IMR-90 (cell line): ENCODE data around the gene RBM15B.

Source experiments
- CEBPB ChIP-seq: IDR thresholded peaks from 2 replicates; pipeline ENCODE4 v1.6.1; 2012; ENCODE audit warnings: low read depth, low read length, improper control_type of control experiment
- CHD1 ChIP-seq: IDR thresholded peaks from 2 replicates; pipeline ENCODE4 v1.6.1; 2012; ENCODE audit warnings: low read depth, low read length, improper control_type of control experiment
- ELK1 ChIP-seq: fragments of 150-350 bp; IDR thresholded peaks from 2 replicates; pipeline ENCODE4 v1.6.1; 2016; ENCODE audit warnings: low read depth, mild to moderate bottlenecking, low read length, moderate library complexity, borderline replicate concordance
- POLR2A ChIP-seq: IDR thresholded peaks from 2 replicates; pipeline ENCODE4 v1.6.1; 2012; ENCODE audit warnings: mild to moderate bottlenecking, low read depth, low read length
- RFX5 ChIP-seq: IDR thresholded peaks from 2 replicates; pipeline ENCODE4 v1.8.0; 2012; ENCODE audit warnings: low read depth, mild to moderate bottlenecking, low read length, moderate library complexity
- TF ChIP-seq, protein P1 (sequence below): conservative IDR thresholded peaks from 2 replicates; pipeline ENCODE4 v1.5.1; 2012; ENCODE audit warnings: mild to moderate bottlenecking, low read depth, low read length, improper control_type of control experiment

DNA sequence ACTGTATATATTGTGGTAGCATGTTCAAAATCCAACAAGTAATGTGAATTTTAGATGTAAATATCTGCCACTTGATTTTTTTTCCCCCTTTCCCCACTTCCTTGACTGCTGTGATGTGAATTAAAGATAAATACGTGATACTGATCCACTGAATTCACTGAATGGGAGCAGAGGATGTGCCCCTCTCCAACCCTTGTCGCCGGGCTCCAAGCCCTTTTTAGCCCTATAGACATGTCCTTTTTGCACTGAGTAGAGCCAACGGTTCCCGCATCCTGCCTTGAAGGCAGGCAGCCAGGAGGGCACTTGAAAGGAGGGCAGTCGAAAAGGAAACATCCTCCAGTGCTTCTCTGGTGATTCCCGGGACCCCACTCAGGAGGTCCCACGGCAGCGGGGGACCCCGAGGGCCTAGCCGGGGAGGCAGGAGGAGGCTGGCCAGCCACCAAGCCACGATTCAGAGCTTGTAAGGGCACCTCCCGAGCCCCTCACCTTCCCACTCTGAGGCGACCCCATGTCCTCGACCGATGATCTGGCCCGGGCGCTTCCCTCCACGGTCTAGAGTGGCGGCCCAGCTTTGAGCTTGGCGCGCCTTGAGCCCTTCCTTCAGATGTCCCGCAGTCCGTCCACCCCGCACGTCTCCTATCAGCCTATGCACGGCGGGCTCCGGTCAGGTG lies 6.9 kb upstream of the RBM15B start:
- TF ChIP-seq, protein P1, sequence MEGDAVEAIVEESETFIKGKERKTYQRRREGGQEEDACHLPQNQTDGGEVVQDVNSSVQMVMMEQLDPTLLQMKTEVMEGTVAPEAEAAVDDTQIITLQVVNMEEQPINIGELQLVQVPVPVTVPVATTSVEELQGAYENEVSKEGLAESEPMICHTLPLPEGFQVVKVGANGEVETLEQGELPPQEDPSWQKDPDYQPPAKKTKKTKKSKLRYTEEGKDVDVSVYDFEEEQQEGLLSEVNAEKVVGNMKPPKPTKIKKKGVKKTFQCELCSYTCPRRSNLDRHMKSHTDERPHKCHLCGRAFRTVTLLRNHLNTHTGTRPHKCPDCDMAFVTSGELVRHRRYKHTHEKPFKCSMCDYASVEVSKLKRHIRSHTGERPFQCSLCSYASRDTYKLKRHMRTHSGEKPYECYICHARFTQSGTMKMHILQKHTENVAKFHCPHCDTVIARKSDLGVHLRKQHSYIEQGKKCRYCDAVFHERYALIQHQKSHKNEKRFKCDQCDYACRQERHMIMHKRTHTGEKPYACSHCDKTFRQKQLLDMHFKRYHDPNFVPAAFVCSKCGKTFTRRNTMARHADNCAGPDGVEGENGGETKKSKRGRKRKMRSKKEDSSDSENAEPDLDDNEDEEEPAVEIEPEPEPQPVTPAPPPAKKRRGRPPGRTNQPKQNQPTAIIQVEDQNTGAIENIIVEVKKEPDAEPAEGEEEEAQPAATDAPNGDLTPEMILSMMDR, result no peak
- no peak for TF ChIP-seq RFX5
- no peak for TF ChIP-seq POLR2A
- TF ChIP-seq ELK1, result no peak
- no peak for TF ChIP-seq CHD1
- TF ChIP-seq CEBPB, result no peak
